Keratinocyte (primary cell): ENCODE results near the gene SNAP29. TPM values are rescaled to one million over a fixed set of nuclear protein-coding genes. Genes with fewer than 3 reads are reported as not detected.

Experiments
- DNase-seq: peaks from one replicate; pipeline ENCODE4 v3.0.0-alpha.2; 2011; ENCODE audit warnings: low read depth, missing footprints, low spot score
- FAIRE-seq: peaks from 2 replicates; lab custom pipeline; 2011; peaks lifted over from hg19 to GRCh38; lab: Jason Lieb, UNC
- H2AFZ ChIP-seq: 2 replicates; pipeline ENCODE4 v1.6.0; 2012; ENCODE audit warnings: low read length, control low read depth, inconsistent platforms; ENCODE audit not compliant: control insufficient read depth
- H3K27ac ChIP-seq: 2 replicates; pipeline ENCODE4 v1.5.1; 2011; ENCODE audit warnings: low read length; ENCODE audit not compliant: control insufficient read depth, insufficient read depth
- H3K27me3 ChIP-seq: 3 replicates; pipeline ENCODE4 v1.6.0; 2011; ENCODE audit warnings: low read length; ENCODE audit not compliant: control insufficient read depth, insufficient read depth; ENCODE audit errors: extremely low read depth
- H3K36me3 ChIP-seq, 2 experiments: 2 replicates in 1 of 2; 3 replicates in 1 of 2; pipeline ENCODE4 v1.5.1; 2011; ENCODE audit warnings: low read length in 2 of 2, mild to moderate bottlenecking in 1 of 2; ENCODE audit not compliant: control insufficient read depth in 2 of 2, insufficient read depth in 2 of 2; ENCODE audit errors: extremely low read depth in 1 of 2
- H3K4me1 ChIP-seq: 3 replicates; pipeline ENCODE4 v1.5.1; 2011; ENCODE audit warnings: low read length; ENCODE audit not compliant: control insufficient read depth, insufficient read depth; ENCODE audit errors: extremely low read depth
- H3K4me2 ChIP-seq: 3 replicates; pipeline ENCODE4 v1.6.0; 2011; ENCODE audit warnings: low read depth, low read length; ENCODE audit not compliant: control insufficient read depth, insufficient read depth; ENCODE audit errors: extremely low read depth
- H3K4me3 ChIP-seq, 3 experiments: fragments of 200-600 bp in 1 of 3; sonication (generic) in 1 of 3; 2 replicates in 2 of 3; 3 replicates in 1 of 3; pipeline ENCODE4 v1.5.1; 2011 to 2016; ENCODE audit warnings: low read length in 3 of 3, mild to moderate bottlenecking in 3 of 3, control low read depth in 2 of 3, inconsistent platforms in 1 of 3, low read depth in 1 of 3, mixed read lengths in 1 of 3, mixed run types in 1 of 3, moderate library complexity in 1 of 3; ENCODE audit not compliant: control insufficient read depth in 2 of 3, insufficient read depth in 2 of 3; ENCODE audit errors: extremely low read depth in 1 of 3
- H3K79me2 ChIP-seq: 2 replicates; pipeline ENCODE4 v1.6.0; 2012; ENCODE audit warnings: low read length; ENCODE audit not compliant: control insufficient read depth, insufficient read depth
- H3K9ac ChIP-seq: 3 replicates; pipeline ENCODE4 v1.6.0; 2011; ENCODE audit warnings: low read length; ENCODE audit not compliant: control insufficient read depth, insufficient read depth; ENCODE audit errors: extremely low read depth
- H3K9me1 ChIP-seq: 3 replicates; pipeline ENCODE4 v1.6.0; 2011; ENCODE audit warnings: low read length; ENCODE audit not compliant: control insufficient read depth, insufficient read depth; ENCODE audit errors: extremely low read depth
- H3K9me3 ChIP-seq: 2 replicates; pipeline ENCODE4 v1.5.1; 2012; ENCODE audit warnings: low read depth, low read length; ENCODE audit not compliant: control insufficient read depth
- H4K20me1 ChIP-seq: 3 replicates; pipeline ENCODE4 v1.6.0; 2011; ENCODE audit warnings: low read length; ENCODE audit not compliant: control insufficient read depth, insufficient read depth; ENCODE audit errors: extremely low read depth
- CTCF ChIP-seq, 3 experiments: IDR thresholded peaks in 1 of 3; conservative IDR thresholded peaks in 1 of 3; optimal IDR thresholded peaks in 1 of 3; 2 replicates in 2 of 3; 3 replicates in 1 of 3; pipeline versions ENCODE3 to v1.5.1; 2011; ENCODE audit warnings: low read length in 3 of 3, mild to moderate bottlenecking in 3 of 3, moderate library complexity in 2 of 3, control low read depth in 1 of 3, inconsistent platforms in 1 of 3; ENCODE audit not compliant: insufficient read depth in 2 of 3; ENCODE audit errors: extremely low read depth in 1 of 3
- EZH2 ChIP-seq: IDR thresholded peaks from one replicate; pipeline ENCODE4 v1.6.1; 2012; ENCODE audit warnings: inconsistent platforms, mild to moderate bottlenecking, low read length, moderate library complexity
- dilution Hi-C: fragments of 300-500 bp; cut with MboI; formaldehyde crosslinking; loops from one replicate; pipeline ENCODE4 v1.7.0; 2020; ENCODE audit warnings: low sequenced_read_pairs; ENCODE audit not compliant: extremely low pct_ligation_motif_present
- polyA plus RNA-seq, 5 experiments: library from polyadenylated mRNA; depleted of rRNA in 3 of 5; stranded (reverse) in 3 of 5; stranded (forward) in 1 of 5; unstranded in 1 of 5; fragments of >200 nt; gene quantifications; 1 replicate in 1 of 5; 2 replicates in 3 of 5; 3 replicates in 1 of 5; pipeline versions ENCODE4 v1.2.1 to v1.2.3, GENCODE V29; 2011 to 2012; ENCODE audit warnings: missing spikeins in 2 of 5, low read depth in 1 of 5, low replicate concordance in 1 of 5

The SNAP29 gene
- polyA plus RNA-seq, 1 donor (not counting 4 experiments of a cell fraction or from before 2014, with no cell fraction given): 36.5 TPM

- no peak for DNase-seq
- Histone ChIP-seq H3K36me3 (peaks cover 8 to 11% of the 10 kb centered on the region in 2 experiments), H4K20me1 (no peaks in the 10 kb centered on the region), H3K9me1 (no peaks in the 10 kb centered on the region), H3K27ac (no peak overlapping the region), H3K27me3 (no peaks in the 10 kb centered on the region), H3K4me1 (no peaks in the 10 kb centered on the region), H3K9me3 (no peaks in the 10 kb centered on the region), H2AFZ (no peak overlapping the region), H3K79me2 (no peaks in the 10 kb centered on the region), H3K4me2 (no peak overlapping the region), H3K4me3 (no peak overlapping the region), H3K9ac (no peak overlapping the region)
- FAIRE-seq: no peak
- TF ChIP-seq CTCF (optimal IDR thresholded peaks at IDR 0.05 in 1 of 3, IDR thresholded peaks at IDR 0.05 in 1 of 3, conservative IDR thresholded peaks at IDR 0.05 in 1 of 3; ENCODE audit: extremely low read depth in 1 of 3, insufficient read depth in 2 of 3, low read length in 3 of 3): no peak
- no peak for TF ChIP-seq EZH2
- dilution Hi-C loops: no loop called here
These were observed 42.2 kb upstream of the SNAP29 start for GRCh38 chr22:20816559-20816958.

GRCh38 chr22:20818471-20818870, 40.3 kb upstream of the SNAP29 start:
- no peaks in the 10 kb centered on the region for H3K9me1 ChIP-seq
- no peak for TF ChIP-seq CTCF (optimal IDR thresholded peaks at IDR 0.05 in 1 of 3, IDR thresholded peaks at IDR 0.05 in 1 of 3, conservative IDR thresholded peaks at IDR 0.05 in 1 of 3; ENCODE audit: extremely low read depth in 1 of 3, insufficient read depth in 2 of 3, low read length in 3 of 3)
- no peak for TF ChIP-seq EZH2
- no peak overlapping the region for H3K9ac ChIP-seq
- no peaks in the 10 kb centered on the region for H3K4me1 ChIP-seq
- H3K4me2 ChIP-seq: no peak overlapping the region
- DNase-seq (no peak), FAIRE-seq (no peak)
- H3K27ac ChIP-seq: no peak overlapping the region
- peaks cover 8 to 11% of the 10 kb centered on the region in 2 experiments for H3K36me3 ChIP-seq
- no peaks in the 10 kb centered on the region for H3K9me3 ChIP-seq
- H2AFZ ChIP-seq: no peak overlapping the region
- H4K20me1 ChIP-seq: no peaks in the 10 kb centered on the region
- dilution Hi-C loops: no loop called here
- no peaks in the 10 kb centered on the region for H3K79me2 ChIP-seq
- H3K27me3 ChIP-seq: no peaks in the 10 kb centered on the region
- H3K4me3 ChIP-seq: no peak overlapping the region
